GM18508 (cell line): ENCODE data around the gene ANKRD1.

ENCODE experiments used
- ATAC-seq: cut with Tn5 transposase; IDR thresholded peaks from one replicate; pipeline ENCODE4 v1.9.1; 2021; ENCODE audit warnings: moderate number of reproducible peaks; ENCODE audit not compliant: insufficient read depth, unreplicated experiment

Gene ANKRD1

DNA sequence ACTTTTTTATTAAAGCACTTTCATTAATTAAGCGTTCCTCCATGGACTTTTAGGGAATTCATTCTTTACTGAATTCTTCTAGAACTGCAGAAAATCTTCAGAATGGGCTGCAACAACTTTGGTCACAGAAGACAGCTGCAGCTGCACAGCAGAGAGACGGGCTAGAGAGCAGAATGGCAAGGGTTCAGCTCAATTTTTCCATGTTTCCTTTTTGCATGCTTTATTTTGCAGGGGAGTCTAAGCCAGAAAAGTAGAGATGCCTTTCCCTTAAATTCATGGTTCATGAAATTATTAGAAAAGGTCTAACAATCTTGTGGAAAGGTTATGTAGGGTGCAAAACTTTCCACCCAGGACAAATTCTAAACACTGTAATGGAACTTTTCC lies 15.4 kb upstream of the ANKRD1 start:
- ATAC-seq, result no peak

DNA sequence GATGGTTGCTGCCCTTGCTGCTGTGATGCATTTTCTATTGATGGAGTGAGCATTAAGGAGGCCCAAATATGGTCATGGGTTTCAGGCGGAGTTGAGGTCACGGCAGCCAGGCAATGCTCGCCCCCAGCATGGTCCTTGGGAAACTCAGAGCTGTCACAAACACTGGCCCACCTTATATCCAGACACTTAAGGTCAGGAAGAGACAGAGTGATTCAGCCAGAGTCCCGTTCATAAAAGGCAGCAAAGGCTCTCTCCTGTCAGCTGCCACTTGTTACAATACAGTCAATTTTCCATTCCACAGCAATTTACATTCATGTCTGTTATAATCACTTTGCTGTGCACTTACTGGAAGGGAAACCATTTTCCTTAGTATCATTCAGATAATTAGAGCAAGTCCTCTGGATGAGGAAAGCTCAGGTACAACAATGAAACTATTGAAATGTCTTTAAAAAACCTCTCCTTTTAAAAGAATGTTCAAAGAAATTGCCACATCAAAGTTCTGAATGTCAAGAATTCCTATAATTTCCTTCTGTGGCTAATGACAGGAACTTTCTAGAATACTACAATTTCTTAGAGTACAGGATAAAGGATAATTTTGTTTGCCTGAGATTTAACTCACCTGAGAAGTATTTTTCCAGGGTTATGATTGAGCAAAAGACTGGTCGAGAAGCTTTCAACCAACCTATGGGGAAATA lies 14.8 kb upstream of the ANKRD1 start:
- ATAC-seq, result no peak

DNA sequence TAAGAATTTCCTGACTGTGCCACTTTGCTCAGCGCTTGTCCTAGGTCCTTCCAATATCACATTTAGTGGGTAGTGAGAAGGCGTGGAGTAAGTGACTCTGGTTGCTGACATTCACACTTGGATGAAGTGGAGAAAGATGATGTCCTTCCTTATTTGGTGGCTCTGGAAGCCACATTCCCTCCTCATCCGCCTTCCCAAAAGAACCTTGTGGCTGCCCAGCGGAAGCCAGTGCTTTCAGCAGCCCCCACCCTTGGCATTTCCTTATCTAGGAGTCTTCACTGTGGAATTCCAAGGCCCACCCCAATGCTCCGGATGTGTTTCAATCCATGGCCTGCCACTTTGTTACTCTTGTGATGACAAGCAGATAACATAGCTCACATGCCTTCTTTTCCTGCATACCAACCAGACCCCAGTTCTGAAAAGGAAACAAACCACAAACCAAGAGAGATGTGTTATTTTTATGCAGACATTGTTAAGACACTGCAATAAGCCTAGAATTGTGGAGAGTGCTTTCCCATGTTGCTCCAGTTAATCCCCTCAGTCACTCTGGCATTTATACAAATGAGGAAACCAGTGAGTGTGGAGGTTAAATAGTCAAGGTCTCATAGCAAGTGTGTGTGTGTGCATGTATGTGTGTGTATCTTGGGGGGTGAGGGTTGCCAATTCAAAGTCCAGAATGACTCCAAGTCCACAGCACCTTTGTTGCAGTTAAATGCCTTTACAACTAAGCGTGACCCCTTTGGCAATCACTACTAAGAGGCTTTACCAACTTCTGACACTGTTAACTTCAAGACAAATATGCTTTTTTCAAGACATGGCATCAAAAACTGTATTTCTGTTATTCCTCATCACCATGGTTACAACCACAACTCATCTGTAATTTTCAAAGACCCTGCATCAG lies 10.3 kb upstream of the ANKRD1 start:
- no peak for ATAC-seq

DNA sequence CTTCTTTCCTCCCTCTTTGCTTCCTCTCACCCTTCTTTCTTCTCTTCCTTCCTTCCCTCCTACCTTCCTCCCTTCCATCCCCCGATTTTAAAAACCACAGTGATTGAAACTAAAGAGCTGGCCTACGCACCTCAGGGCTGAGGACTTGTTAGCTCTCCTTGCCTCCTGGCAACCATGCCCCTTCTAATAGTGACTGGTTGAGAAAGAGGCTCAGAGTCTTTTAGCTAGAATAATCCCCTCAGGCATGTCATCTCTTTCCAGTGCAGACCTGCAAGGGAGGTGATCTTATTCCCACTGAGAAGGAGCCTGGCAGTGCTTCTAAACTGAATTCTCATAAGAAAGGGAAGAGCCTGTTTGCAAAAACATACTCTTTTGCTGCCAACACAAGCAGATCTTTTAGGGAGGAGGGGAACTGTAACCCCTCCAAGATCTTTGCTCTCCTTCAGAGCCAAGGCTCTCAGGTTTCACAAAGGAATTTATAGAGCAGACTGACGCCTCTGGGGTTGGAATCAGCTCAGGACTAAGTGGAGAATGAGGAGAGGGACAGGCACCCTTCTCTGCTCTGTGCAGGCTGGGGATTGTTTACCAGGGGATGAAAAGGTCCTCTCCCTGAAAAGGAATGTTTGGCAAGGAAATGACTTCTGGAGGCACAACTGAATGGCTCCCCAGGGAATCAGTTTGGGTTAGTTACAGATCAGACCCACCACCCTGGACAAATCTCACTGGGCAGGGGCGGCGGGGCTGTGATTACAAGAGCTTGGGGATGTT lies 9.4 kb upstream of the ANKRD1 start:
- ATAC-seq, result no peak

DNA sequence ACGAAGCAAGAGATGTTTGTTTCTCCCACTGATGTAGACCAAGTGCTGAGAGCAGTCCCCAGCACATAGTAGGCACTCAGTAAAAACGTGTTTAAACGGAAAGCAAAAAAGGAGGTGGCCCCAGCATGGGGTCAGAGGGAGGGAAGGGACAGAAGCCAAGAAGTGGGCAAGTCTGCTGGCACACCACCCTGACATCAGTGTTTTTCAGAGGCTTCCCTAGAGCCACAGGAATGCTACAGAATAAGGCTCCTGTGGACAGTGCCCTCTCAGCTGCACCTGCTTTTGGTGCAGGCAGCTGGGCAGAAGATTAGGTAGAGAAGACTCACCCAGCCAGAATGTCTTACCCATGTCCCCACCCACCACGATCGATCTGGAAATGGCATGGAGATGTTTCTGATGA lies 8.3 kb upstream of the ANKRD1 start:
- ATAC-seq, result no peak

DNA sequence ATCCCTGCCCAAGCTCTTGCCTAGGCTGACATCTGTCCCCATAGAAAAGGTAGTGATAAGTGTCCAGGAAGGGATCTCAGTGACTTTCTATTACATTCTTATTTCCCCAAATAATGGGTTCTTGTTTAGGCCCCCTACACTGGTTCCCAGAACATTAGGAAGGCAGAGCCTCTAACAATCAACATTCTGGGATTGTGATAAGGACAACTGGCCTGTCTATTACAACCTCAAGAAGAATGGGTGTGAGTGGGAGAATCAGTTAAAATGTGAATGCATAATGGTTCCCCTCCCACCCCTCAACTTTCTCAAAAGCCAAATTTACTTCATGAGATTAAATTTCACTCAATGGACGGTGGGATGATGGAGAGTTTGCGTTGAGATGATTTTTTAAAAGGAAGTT lies 6.4 kb upstream of the ANKRD1 start:
- no peak for ATAC-seq

DNA sequence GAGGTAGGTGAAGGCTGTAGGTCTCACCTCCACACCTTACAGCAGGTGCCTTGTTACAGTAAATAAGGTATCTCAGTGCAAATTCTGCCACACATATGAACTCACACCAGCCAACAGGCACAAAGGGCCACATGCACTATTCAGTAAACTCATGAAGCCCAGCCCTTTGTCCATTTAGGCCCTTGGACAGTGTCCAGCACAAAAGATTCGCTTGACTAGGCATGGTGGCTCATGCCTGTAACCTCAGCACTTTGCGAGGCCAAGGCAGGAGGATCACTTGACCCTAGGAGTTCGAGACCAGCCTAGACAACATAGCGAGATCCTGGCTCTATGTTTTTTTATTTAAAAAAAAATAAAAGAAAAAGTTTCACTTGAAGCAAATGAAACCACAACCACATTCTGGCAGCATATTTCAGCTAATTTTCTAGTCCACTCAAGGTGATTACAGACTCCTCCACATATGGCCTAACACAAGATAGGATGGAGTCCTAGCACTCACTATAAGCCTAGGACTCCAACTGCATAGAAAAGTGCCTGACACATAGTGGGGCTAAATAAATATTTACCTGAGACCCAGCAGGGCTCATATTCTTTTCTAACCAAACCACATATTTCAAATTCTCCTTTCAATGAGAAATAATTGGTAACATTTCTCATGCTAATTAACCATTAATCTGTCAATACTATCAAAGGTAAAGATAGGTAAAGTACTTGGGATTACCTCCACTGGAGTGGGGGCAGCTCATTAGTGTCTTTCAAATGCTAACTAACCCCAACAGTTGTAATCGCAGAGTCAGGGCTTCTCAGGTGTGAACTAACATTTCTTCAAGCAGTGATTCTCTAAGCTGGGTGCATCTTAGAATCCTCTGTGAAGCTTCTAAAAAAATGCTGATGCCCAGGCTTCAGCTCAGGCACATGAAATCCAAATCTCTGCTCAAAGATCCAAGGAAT lies 4.5 kb upstream of the ANKRD1 start:
- ATAC-seq, result no peak

DNA sequence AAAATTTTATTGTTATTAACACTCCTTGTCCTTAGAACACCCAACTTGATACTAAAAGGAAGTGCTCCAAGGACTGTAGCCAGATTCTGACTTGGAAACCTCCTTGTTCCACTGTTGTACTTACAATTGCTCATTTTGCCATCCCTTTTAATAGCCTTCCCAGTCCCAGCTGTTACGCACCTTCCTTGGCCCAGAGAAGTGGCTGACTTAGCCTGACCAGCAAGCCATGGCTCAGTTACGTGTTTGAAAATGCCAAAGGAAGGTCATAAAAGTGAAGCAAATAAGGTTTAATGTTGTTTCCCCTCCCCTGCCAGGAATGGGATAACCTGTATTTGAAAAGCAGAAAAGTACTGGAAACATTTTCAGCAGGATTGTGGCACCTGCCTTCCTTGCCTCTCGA lies 3.7 kb upstream of the ANKRD1 start:
- no peak for ATAC-seq

DNA sequence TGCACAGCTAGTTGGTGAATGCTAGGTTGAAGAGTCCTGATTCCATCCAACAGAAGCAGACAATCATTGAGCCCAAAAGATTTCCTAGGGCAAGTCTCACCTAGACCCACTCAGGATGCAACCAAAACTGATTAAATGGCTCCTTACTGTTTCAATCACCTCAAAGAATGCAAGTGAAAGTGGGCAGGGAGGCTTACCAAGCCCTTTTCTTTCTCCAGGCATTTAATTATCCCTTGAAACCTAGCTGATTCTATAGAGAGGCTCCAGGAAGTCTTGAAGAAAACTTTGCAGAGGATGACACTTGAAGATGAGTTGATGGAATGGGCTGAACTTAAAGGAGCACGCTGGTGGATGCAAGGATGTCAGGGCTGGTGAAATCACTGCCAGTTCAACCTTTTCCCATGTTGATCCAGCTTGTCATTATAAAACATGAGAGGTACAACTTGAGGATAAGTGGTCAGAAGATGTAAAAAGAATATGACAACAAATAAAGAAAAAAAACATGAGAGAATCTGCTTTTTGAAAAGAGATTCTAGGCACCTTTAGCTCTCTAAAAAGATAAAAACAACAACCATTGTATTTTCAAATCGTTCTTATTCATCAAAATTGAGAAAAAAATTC lies 2.3 kb upstream of the ANKRD1 start:
- no peak for ATAC-seq

DNA sequence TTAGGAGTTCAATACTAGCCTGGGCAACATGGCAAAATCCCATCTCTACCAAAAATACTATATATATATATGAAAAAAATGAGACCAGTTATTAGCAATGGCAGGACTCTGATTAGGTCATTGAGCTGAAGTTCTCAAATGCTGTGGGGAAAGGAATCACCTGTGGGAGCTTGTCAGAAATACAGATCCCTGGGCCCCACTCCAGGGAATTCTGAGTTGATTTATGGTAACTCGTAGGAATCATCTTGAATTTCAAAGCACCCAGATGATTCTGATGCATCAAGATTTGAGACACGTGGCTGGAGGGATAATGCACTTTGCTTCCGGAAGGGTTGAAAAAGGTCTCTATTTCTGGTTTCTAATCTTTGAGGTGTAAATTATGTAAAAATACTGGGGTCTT lies 1.0 kb upstream of the ANKRD1 start:
- ATAC-seq, result no peak

DNA sequence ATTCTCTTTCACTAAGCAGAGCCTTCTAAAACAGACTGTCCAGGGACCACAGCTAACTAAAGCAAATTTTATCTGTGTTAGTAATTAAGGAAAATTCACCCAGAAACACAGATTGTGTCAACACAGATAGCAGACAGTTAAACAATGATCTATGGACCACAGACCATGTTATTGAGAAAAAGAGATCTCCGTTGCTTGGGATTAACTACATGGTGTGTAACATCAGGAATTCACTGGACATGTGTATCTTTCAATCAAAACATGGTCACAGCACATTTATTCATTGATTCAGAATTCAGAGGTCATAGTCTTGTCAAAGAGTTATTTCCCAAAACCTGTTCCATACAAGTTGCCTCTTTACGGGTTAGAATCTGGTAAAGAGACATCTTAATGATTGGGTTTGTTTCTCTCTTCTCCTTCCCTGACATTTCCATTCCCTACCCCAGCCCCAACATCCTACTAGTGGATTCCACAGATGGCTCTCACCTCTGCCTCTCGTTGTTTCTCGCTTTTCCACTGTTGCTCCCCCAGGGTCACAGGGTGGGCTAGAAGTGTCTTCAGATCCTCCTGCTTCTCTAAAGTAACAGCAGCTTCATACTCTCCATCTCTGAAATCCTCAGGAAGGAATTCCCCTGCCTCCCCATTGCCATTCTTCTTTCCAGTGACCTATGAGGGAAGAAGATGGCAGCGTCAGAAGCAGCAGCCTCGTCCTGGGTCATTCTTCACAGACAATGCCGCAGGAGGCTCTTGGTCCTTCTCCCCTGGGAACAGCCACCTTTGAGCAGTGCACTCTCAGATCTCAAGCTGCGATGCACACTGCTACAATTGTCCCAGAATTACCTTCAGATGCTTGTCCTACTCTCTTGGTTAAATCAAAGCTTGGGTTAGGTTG lies 958 bp downstream of the ANKRD1 start:
- ATAC-seq, result no peak

DNA sequence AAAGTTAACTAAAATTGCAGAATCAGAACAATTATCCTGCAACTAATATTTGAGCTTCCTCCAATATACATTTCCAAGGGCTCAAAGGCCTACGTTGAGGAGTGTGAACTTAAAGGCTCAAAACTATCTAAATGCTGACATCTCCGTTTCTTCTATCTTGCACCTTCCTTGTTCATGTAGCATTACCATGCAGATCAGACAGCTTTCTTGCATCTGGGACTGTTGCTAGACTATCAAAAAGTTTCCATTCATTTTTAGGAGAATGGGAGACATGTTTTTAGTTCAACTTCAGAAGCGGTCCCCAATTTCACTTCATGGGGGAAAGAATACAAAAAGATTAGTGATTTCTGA lies 2.9 kb downstream of the ANKRD1 start:
- no peak for ATAC-seq

DNA sequence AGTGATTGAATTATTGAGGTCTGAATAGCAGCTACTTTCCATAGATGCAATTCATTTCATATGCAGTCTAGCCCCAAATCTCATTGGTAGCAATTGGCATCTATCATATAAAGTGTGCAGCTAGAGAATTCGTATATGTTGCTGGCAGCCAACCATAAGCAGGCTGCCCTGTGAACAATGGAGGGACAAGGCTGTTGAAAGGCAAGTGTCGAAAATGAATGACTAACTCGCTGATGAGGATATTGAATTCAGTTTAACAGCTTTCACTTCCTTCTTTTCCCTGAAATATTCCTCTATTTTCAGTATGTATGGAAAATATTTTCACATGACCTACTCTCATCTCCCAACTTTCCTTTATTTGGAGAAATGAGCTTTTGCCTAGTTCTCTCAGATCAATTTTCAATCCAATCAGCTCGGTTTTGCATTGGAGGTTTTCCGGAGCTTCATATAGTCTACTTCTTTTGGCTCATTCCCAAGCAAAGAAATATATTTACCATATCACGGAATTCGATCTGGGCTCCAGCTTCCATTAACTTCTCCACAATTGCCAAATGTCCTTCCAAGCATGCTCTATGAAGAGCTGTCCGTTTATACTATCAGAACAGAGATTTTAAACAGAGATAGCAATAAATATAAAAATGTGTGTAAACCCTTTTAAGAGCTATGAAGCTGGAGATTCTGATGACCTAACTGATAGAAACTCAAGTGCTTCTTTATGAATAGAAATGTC lies 3.5 kb downstream of the ANKRD1 start:
- ATAC-seq, result no peak

DNA sequence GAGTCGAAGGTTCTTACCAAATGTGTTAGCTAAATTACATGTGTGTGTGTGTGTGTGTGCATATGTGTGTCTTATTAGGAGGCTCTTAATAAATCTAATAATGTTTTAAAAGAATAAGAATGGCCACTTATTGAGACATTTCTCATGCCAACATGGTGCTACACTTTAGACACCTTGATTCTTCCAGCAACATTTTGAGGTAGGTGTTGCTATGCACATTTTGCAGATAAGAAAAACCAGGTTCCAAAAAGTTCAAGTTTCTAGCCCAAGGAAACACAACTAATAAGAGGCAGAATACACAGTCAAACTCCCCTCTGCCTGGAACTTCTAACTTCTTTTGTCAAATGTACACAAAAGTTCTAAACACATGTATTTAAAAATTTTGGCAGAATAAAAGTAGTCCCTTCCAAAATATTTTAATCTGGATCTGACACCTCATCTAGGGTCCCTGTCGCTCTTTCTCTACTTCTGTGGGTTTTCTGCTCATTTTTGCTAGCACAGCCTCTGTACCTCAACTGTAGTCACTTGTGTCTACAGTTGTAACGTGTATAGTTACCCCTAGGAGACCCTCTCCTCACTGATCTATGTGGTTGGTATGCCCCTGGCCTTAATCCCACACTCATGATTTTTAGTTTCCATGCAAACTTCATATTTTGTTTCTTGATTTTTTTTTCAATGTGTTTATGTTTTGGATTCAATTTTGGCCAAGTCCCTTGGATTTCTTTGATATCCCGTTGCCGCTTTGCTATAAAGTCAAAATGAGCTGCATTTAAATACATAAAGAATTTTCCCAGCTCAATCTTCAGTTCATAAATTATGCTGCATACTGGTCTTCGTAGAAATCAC lies 4.3 kb downstream of the ANKRD1 start:
- ATAC-seq, result no peak

DNA sequence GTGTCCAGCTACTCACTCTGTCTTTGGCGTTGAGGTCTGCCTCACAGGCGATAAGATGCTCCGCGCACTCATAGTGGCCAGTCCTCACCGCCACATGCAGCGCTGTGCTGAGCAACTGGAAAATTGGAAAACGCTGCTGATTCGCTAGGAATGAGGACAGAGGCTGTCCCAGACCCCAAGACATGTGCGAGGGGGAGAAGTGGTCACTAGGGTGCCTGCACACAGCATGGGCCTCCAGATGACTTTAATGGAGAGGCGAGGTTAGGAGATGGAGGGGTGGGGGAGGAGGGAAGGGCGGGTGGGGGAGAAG lies 5.2 kb downstream of the ANKRD1 start:
- no peak for ATAC-seq

DNA sequence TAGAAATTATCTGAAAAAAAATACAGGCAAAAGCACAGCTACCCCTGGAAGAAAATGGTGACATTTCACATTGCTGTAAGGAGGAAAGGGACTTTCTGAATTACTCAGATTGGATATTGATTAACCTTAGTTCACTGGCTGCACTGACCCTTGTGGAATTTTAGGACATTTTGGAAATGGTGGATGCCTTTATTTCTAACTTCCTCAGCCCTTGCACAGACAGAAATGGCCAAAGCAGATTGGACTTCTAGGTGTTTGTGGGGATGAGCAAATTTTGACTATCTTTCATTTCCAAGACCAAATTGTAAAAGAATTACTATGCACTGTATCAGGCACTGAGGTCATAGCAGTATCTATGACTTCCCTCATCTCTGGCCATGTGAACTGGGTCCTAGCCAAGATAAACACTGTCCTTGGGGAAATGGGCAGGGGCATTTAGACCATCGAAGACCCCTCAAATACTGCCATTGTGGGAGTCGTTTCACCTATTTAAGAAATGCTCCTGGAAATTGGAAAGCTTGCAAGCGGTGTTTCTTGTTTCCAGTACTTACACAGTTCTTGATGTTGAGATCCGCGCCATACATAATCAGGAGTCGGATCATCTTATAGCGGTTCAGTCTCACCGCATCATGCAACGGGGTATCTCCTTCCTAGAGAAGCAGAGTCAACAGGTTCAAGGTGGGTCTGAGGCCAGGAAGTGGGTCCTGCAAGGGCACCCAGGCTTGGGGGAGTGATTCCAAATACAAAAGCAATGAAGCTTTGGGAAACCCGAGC lies 5.7 kb downstream of the ANKRD1 start:
- ATAC-seq, result no peak
